ENCODE measurements around the gene AKR1B15. TPM values are rescaled to one million over a fixed set of nuclear protein-coding genes. Genes with fewer than 3 reads are reported as not detected.
A peak's percentile ranks its signal among the peaks of the same experiment; 100 is the strongest.

AKR1B15 gene
- polyA plus RNA-seq, 2 of the 4 experiments (the other 2 are of a cell fraction), result 17.9 to 24.7 TPM

- FAIRE-seq (no peak), DNase-seq (ENCODE audit: low read depth in 1 of 2, low spot score in 1 of 2) (no peak), ATAC-seq (no peak)
- WGBS (ENCODE audit: missing lambda C conversion rate), result 8% methylated on average over 3 of the region's 3 CpGs
- ChIA-PET CTCF (no interaction called here), POLR2A (no interaction called here)
- Histone ChIP-seq H3K4me2 (no peak overlapping the region), H3K9me3 (peaks cover 23% of the 10 kb centered on the region), H3K4me1 (peaks cover 27% of the 10 kb centered on the region), H3K4me3 (no peak overlapping the region), H3K27ac (peak overlapping the region; percentile 43 to 90)
- TF ChIP-seq ATOH8 (CRISPR knock-in tag; IDR thresholded peaks at IDR 0.05; ENCODE audit: low read depth) (no peak), GATA3 (IDR thresholded peaks at IDR 0.05; ENCODE audit: borderline replicate concordance) (no peak), ZNF302 (CRISPR knock-in tag; IDR thresholded peaks at IDR 0.05) (no peak)
Measured at GRCh38 chr7:134589491-134589941, 40.6 kb downstream of the AKR1B15 start.

- Histone ChIP-seq H3K4me1 (peaks cover 37% of the 10 kb centered on the region), H3K4me2 (peak overlapping the region; percentile 45), H3K9me3 (peaks cover 57% of the 10 kb centered on the region), H3K27ac (peak overlapping the region; percentile 87 to 90), H3K4me3 (no peak overlapping the region)
- 20% methylated on average over 8 of the region's 8 CpGs for WGBS (ENCODE audit: missing lambda C conversion rate)
- CTCF ChIA-PET, result interaction anchor here (0.6 to 3.2 kb wide), 5 partner anchors 14 to 577 kb away, joined by 3 to 23 read pairs (median 8); partner anchors contain the start of gene AKR1B15
- peak; percentile 63 to 98 for DNase-seq (ENCODE audit: low read depth in 1 of 2, low spot score in 1 of 2)
- FAIRE-seq, result peak; percentile 98
- POLR2A ChIA-PET, result interaction anchor here (0.8 to 1.3 kb wide), 3 partner anchors 46 to 134 kb away, joined by 3 to 4 read pairs (median 4); partner anchors contain the start of gene AKR1B10
- ATAC-seq, result peak; percentile 94 to 96
- TF ChIP-seq ZNF302 (CRISPR knock-in tag; IDR thresholded peaks at IDR 0.05) (peak; percentile 81; the same call in 1 of the 2 replicates), CHD4 (IDR thresholded peaks at IDR 0.05; ENCODE audit: borderline replicate concordance) (no peak), SREBF2 (IDR thresholded peaks at IDR 0.05) (no peak), BCL3 (IDR thresholded peaks at IDR 0.05) (0 out of 3 replicates have a peak, but pooled peaks have one; percentile 17), ELK1 (IDR thresholded peaks at IDR 0.05; ENCODE audit: low read depth, low read length) (no peak), HOXB13 (CRISPR knock-in tag; IDR thresholded peaks at IDR 0.05; ENCODE audit: low read depth) (peak; percentile 82), KDM5A (IDR thresholded peaks at IDR 0.05) (no peak), RCOR1 (IDR thresholded peaks at IDR 0.05; ENCODE audit: low read depth, low read length) (no peak), ZFP36 (IDR thresholded peaks at IDR 0.05; ENCODE audit: borderline replicate concordance, partially characterized antibody) (no peak), CBX8 (IDR thresholded peaks at IDR 0.05) (no peak), E2F6 (IDR thresholded peaks at IDR 0.05; ENCODE audit: borderline replicate concordance, low read depth) (0 out of 2 replicates have a peak, but pooled peaks have one; percentile 32), REST (IDR thresholded peaks at IDR 0.05) (no peak), PHF8 (IDR thresholded peaks at IDR 0.05; ENCODE audit: borderline replicate concordance, low read depth) (no peak), ZC3H11A (IDR thresholded peaks at IDR 0.05) (no peak; the same call in 1 of the 2 replicates), EP300 (IDR thresholded peaks at IDR 0.05) (peak; percentile 63 to 86; a peak in 3 of 5 replicates), FOXS1 (CRISPR knock-in tag; IDR thresholded peaks at IDR 0.05) (no peak), NR3C1 (IDR thresholded peaks at IDR 0.05) (no peak), HOXA7 (CRISPR knock-in tag; IDR thresholded peaks at IDR 0.05) (peak; percentile 74), KDM1A (IDR thresholded peaks at IDR 0.05; ENCODE audit: low read depth) (no peak), POLR2AphosphoS2 (conservative IDR thresholded peaks at IDR 0.05; ENCODE audit: low read length) (no peak), HOXB5 (CRISPR knock-in tag; IDR thresholded peaks at IDR 0.05) (peak; percentile 68), GATA3 (IDR thresholded peaks at IDR 0.05; ENCODE audit: borderline replicate concordance) (peak; percentile 86), CTCF (IDR thresholded peaks at IDR 0.05) (no peak), HEYL (CRISPR knock-in tag; IDR thresholded peaks at IDR 0.05) (peak; percentile 60; the same call in 1 of the 2 replicates)
Measured at GRCh38 chr7:134593530-134594392, 44.9 kb downstream of the AKR1B15 start.
